SK-N-SH (cell line): ENCODE data around the gene CENPT. TPM values are rescaled to one million over a fixed set of nuclear protein-coding genes. Genes with fewer than 3 reads are reported as not detected.

Experiments used
- CTCF ChIA-PET: fragments of 300-600, 350-600 bp; formaldehyde crosslinking; extraction: SDS; loops from one replicate; lab custom pipeline; 2021; lab: Yijun Ruan, JAX
- POLR2A ChIA-PET: fragments of 350-600 bp; sonication (Branson Sonifier 250); formaldehyde crosslinking; extraction: SDS; loops from one replicate; lab custom pipeline; 2020; ENCODE audit warnings: antibody characterized with exemption, inconsistent platforms; lab: Yijun Ruan, JAX
- DNase-seq: peaks from one replicate; pipeline ENCODE4 v3.0.0; 2012
- H2AFZ ChIP-seq: fragments of 200-600 bp; sonication (generic); 2 replicates; pipeline ENCODE4 v1.8.1; 2016; ENCODE audit warnings: antibody characterized with exemption, mild to moderate bottlenecking, low read depth
- H3F3A ChIP-seq: fragments of 200-600 bp; sonication (generic); replicated peaks from 2 replicates; pipeline ENCODE3; 2016; ENCODE audit warnings: antibody characterized with exemption, mild to moderate bottlenecking; ENCODE audit not compliant: insufficient read depth
- H3K27ac ChIP-seq, 2 experiments: fragments of 200-500 bp in 1 of 2; fragments of 200-600 bp in 1 of 2; sonication (Bioruptor generic) in 1 of 2; sonication (generic), shearing (Covaris generic) in 1 of 2; 2 replicates each; pipeline versions ENCODE4 v1.5.1 to v1.6.1; 2014 to 2016; ENCODE audit warnings: low read depth in 2 of 2, inconsistent platforms in 1 of 2, low read length in 1 of 2, mild to moderate bottlenecking in 1 of 2, mixed read lengths in 1 of 2
- H3K27me3 ChIP-seq: fragments of 200-600 bp; sonication (generic), shearing (Covaris generic); 2 replicates; pipeline ENCODE4 v1.6.1; 2016; ENCODE audit warnings: mixed run types; ENCODE audit not compliant: insufficient read depth
- H3K36me3 ChIP-seq, 2 experiments: fragments of 200-500 bp in 1 of 2; fragments of 200-600 bp in 1 of 2; sonication (Bioruptor generic) in 1 of 2; sonication (generic) in 1 of 2; replicated peaks in 1 of 2; 2 replicates each; pipeline versions ENCODE3 to v1.5.1; 2014 to 2016; ENCODE audit warnings: low read length in 1 of 2, mild to moderate bottlenecking in 1 of 2; ENCODE audit not compliant: insufficient read depth in 2 of 2, control insufficient read depth in 1 of 2
- H3K4me1 ChIP-seq, 2 experiments: fragments of 200-500 bp in 1 of 2; fragments of 200-600 bp in 1 of 2; sonication (Bioruptor generic) in 1 of 2; sonication (generic), shearing (Covaris generic) in 1 of 2; 2 replicates each; pipeline versions ENCODE4 v1.5.1 to v1.6.1; 2014 to 2016; ENCODE audit warnings: low read depth in 1 of 2, low read length in 1 of 2, mixed run types in 1 of 2; ENCODE audit not compliant: insufficient read depth in 2 of 2, control insufficient read depth in 1 of 2
- H3K4me2 ChIP-seq: fragments of 200-600 bp; sonication (generic), shearing (Covaris generic); 2 replicates; pipeline ENCODE4 v1.6.1; 2017; ENCODE audit warnings: mixed run types
- H3K4me3 ChIP-seq, 2 experiments: fragments of 200-500 bp in 1 of 2; fragments of 200-600 bp in 1 of 2; sonication (Bioruptor generic) in 1 of 2; sonication (generic), shearing (Covaris generic) in 1 of 2; 2 replicates each; pipeline versions ENCODE4 v1.5.1 to v1.8.1; 2014 to 2016; ENCODE audit warnings: low read depth in 2 of 2, inconsistent platforms in 1 of 2, low read length in 1 of 2, mild to moderate bottlenecking in 1 of 2, mixed read lengths in 1 of 2, moderate library complexity in 1 of 2
- H3K79me2 ChIP-seq: fragments of 200-600 bp; sonication (generic); 2 replicates; pipeline ENCODE4 v1.8.1; 2017; ENCODE audit warnings: mild to moderate bottlenecking; ENCODE audit not compliant: insufficient read depth
- H3K9ac ChIP-seq: fragments of 200-600 bp; sonication (generic); 2 replicates; pipeline ENCODE4 v1.6.1; 2017; ENCODE audit warnings: mixed run types
- H3K9me2 ChIP-seq: fragments of 200-600 bp; sonication (generic); 2 replicates; pipeline ENCODE4 v1.6.1; 2017; ENCODE audit warnings: mixed run types
- H3K9me3 ChIP-seq: fragments of 200-600 bp; sonication (generic); 2 replicates; pipeline ENCODE4 v1.6.1; 2017; ENCODE audit warnings: mixed run types, mild to moderate bottlenecking, moderate library complexity
- H4K20me1 ChIP-seq: fragments of 200-600 bp; sonication (generic); 2 replicates; pipeline ENCODE4 v1.6.1; 2017; ENCODE audit warnings: mild to moderate bottlenecking, mixed run types; ENCODE audit not compliant: insufficient read depth
- EZH2phosphoT487 ChIP-seq: fragments of 200-600 bp; sonication (generic); IDR thresholded peaks from 2 replicates; pipeline ENCODE4 v1.6.1; 2017; ENCODE audit warnings: low read depth, mixed run types, mild to moderate bottlenecking, antibody characterized with exemption, moderate library complexity, borderline replicate concordance
- GABPA ChIP-seq: IDR thresholded peaks from 2 replicates; pipeline ENCODE4 v1.4.0; 2012; ENCODE audit warnings: low read depth, mild to moderate bottlenecking
- GATA2 ChIP-seq: sonication (generic); formaldehyde crosslinking; IDR thresholded peaks from 2 replicates; pipeline ENCODE4 v1.5.0; 2020; ENCODE audit warnings: mild to moderate bottlenecking, missing genetic modification reagents
- NRF1 ChIP-seq: IDR thresholded peaks from 2 replicates; pipeline ENCODE4 v1.6.1; 2012; ENCODE audit warnings: low read depth, mild to moderate bottlenecking, low read length
- RXRA ChIP-seq: IDR thresholded peaks from 2 replicates; pipeline ENCODE4 v1.4.0; 2012; ENCODE audit warnings: low read depth, mild to moderate bottlenecking, borderline replicate concordance
- SIN3A ChIP-seq: IDR thresholded peaks from 2 replicates; pipeline ENCODE4 v1.6.1; 2012; ENCODE audit warnings: low read depth, mild to moderate bottlenecking, low read length, moderate library complexity, borderline replicate concordance
- TEAD4 ChIP-seq: IDR thresholded peaks from 2 replicates; pipeline ENCODE4 v1.4.0; 2012; ENCODE audit warnings: mild to moderate bottlenecking, borderline replicate concordance; ENCODE audit not compliant: insufficient read depth
- WGBS: methylation state at CpG from one replicate; pipeline ENCODE4 v1.1.6; 2017; ENCODE audit warnings: low lambda C conversion rate; 5-methylcytosine and 5-hydroxymethylcytosine counted together
- polyA plus RNA-seq, 3 experiments: library from polyadenylated mRNA; depleted of rRNA; stranded (reverse); fragments of >200 nt; gene quantifications; 2 replicates each; pipeline ENCODE4 v1.2.3, GENCODE V29; 2012
- TF ChIP-seq, protein P1 (sequence below): fragments of 200-600 bp; sonication (generic); IDR thresholded peaks from 2 replicates; pipeline ENCODE4 v1.6.1; 2017; ENCODE audit warnings: antibody characterized with exemption, mild to moderate bottlenecking, moderate library complexity
- TF ChIP-seq, protein P2 (sequence below): IDR thresholded peaks from 2 replicates; pipeline ENCODE4 v1.4.0; 2012; ENCODE audit warnings: low read depth
- TF ChIP-seq, protein P3 (sequence below): IDR thresholded peaks from 2 replicates; pipeline ENCODE4 v1.4.0; 2012; ENCODE audit warnings: low read depth, borderline replicate concordance

CENPT gene
- polyA plus RNA-seq, 1 of the 3 experiments (the other 2 are of a cell fraction), result 48.6 TPM

DNA sequence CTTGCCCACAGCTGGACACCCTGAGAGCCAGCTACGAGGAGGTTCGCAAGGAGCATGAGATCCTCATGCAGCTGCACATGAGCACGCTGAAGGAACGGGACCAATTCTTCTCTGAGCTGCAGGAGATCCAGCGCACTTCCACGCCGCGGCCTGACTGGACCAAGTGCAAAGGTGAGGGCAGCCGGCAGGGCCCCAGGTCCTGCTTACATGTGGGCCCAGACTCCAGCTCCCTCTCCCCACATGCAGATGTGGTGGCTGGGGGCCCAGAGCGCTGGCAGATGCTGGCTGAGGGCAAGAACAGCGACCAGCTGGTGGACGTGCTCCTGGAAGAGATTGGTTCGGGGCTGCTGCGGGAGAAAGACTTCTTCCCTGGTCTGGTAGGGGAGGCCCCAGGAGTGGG lies 21.6 kb downstream of the CENPT start:
- no peak for DNase-seq
- 97% methylated on average over 10 of the region's 14 CpGs for WGBS
- H3K27ac ChIP-seq, result no peak overlapping the region
- no peaks in the 10 kb centered on the region for H3K4me1 ChIP-seq
- H3K9me3 ChIP-seq, result no peaks in the 10 kb centered on the region
- no peaks in the 10 kb centered on the region for H4K20me1 ChIP-seq
- H3K9me2 ChIP-seq, result no peaks in the 10 kb centered on the region
- no peak overlapping the region for H3K9ac ChIP-seq
- POLR2A ChIA-PET, result interaction anchor here (0.6 kb wide), 1 partner anchor 9 kb away, joined by 3 read pairs; no protein-coding TSS in a partner anchor
- H3F3A ChIP-seq, result no peaks in the 10 kb centered on the region
- CTCF ChIA-PET, result interaction anchor here (1.1 to 5.7 kb wide), 2 partner anchors 10 to 153 kb away, joined by 4 to 77 read pairs; no protein-coding TSS in a partner anchor
- no peaks in the 10 kb centered on the region for H3K27me3 ChIP-seq
- H2AFZ ChIP-seq, result no peak overlapping the region
- no peak overlapping the region for H3K4me3 ChIP-seq
- no peak overlapping the region for H3K4me2 ChIP-seq
- TF ChIP-seq, protein P1, sequence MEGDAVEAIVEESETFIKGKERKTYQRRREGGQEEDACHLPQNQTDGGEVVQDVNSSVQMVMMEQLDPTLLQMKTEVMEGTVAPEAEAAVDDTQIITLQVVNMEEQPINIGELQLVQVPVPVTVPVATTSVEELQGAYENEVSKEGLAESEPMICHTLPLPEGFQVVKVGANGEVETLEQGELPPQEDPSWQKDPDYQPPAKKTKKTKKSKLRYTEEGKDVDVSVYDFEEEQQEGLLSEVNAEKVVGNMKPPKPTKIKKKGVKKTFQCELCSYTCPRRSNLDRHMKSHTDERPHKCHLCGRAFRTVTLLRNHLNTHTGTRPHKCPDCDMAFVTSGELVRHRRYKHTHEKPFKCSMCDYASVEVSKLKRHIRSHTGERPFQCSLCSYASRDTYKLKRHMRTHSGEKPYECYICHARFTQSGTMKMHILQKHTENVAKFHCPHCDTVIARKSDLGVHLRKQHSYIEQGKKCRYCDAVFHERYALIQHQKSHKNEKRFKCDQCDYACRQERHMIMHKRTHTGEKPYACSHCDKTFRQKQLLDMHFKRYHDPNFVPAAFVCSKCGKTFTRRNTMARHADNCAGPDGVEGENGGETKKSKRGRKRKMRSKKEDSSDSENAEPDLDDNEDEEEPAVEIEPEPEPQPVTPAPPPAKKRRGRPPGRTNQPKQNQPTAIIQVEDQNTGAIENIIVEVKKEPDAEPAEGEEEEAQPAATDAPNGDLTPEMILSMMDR, result no peak
- TF ChIP-seq, protein P2, sequence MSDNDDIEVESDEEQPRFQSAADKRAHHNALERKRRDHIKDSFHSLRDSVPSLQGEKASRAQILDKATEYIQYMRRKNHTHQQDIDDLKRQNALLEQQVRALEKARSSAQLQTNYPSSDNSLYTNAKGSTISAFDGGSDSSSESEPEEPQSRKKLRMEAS, result no peak
- TF ChIP-seq TEAD4 (no peak), RXRA (no peak), NRF1 (no peak), SIN3A (no peak), EZH2phosphoT487 (no peak), GATA2 (CRISPR knock-in tag) (no peak)
- TF ChIP-seq, protein P3, sequence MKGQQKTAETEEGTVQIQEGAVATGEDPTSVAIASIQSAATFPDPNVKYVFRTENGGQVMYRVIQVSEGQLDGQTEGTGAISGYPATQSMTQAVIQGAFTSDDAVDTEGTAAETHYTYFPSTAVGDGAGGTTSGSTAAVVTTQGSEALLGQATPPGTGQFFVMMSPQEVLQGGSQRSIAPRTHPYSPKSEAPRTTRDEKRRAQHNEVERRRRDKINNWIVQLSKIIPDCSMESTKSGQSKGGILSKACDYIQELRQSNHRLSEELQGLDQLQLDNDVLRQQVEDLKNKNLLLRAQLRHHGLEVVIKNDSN, result no peak
- H3K36me3 ChIP-seq, result peaks cover 0 to 44% of the 10 kb centered on the region in 2 experiments
- H3K79me2 ChIP-seq, result no peaks in the 10 kb centered on the region

- Histone ChIP-seq H3K27me3 (no peaks in the 10 kb centered on the region), H2AFZ (no peak overlapping the region), H4K20me1 (no peaks in the 10 kb centered on the region), H3K4me3 (no peak overlapping the region), H3K79me2 (no peaks in the 10 kb centered on the region), H3K9ac (no peak overlapping the region), H3K27ac (no peak overlapping the region), H3K36me3 (peaks cover 0 to 36% of the 10 kb centered on the region in 2 experiments), H3K4me1 (no peaks in the 10 kb centered on the region), H3K9me3 (no peaks in the 10 kb centered on the region), H3K4me2 (no peak overlapping the region), H3F3A (no peaks in the 10 kb centered on the region), H3K9me2 (no peaks in the 10 kb centered on the region)
- ChIA-PET POLR2A (no interaction called here), CTCF (interaction anchor here (5.7 kb wide), 1 partner anchor 9 kb away, joined by 77 read pairs; no protein-coding TSS in a partner anchor)
- no peak for DNase-seq
- no peak for TF ChIP-seq GABPA
- 92% methylated on average over 7 of the region's 8 CpGs for WGBS
Measured at GRCh38 chr16:67825119-67825518, 22.4 kb downstream of the CENPT start.
